ENCODE data around the gene FHOD3.

DNA sequence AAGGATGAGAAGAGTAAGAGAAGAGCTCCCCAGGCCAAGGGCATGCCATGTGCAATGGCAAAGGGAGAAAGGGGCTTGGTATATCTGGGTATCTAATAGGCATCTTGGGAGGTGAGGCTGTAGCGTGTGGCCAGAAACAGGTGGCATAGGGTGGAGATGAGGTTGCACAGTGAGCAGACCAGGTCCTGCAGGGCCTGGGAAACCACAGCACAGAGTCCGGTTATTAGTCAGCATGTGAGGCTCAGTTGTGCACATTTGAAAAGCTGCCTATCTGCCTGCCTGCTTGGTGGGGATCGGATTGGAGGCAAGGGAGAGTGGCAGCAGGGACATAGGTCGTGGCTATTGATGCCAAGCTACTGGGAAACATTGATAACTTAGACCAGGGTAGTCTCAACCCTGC, 340.7 kb downstream of the FHOD3 start:
- TF ChIP-seq, protein P1, sequence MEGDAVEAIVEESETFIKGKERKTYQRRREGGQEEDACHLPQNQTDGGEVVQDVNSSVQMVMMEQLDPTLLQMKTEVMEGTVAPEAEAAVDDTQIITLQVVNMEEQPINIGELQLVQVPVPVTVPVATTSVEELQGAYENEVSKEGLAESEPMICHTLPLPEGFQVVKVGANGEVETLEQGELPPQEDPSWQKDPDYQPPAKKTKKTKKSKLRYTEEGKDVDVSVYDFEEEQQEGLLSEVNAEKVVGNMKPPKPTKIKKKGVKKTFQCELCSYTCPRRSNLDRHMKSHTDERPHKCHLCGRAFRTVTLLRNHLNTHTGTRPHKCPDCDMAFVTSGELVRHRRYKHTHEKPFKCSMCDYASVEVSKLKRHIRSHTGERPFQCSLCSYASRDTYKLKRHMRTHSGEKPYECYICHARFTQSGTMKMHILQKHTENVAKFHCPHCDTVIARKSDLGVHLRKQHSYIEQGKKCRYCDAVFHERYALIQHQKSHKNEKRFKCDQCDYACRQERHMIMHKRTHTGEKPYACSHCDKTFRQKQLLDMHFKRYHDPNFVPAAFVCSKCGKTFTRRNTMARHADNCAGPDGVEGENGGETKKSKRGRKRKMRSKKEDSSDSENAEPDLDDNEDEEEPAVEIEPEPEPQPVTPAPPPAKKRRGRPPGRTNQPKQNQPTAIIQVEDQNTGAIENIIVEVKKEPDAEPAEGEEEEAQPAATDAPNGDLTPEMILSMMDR (IDR thresholded peaks at IDR 0.05 in 8 of 11, conservative IDR thresholded peaks at IDR 0.05 in 3 of 11): no peak
- TF ChIP-seq POLR2A (IDR thresholded peaks at IDR 0.05): no peak

All from spleen (tissue), 7 donors.